ENCODE results near the gene SNX18.
A peak's percentile ranks its signal among the peaks of the same experiment; 100 is the strongest.
"Not testable (repeated sequence)": the region's sequence is repeated elsewhere in the genome, so short reads cannot be mapped to it uniquely, and the experiment has no call there.

Gene SNX18

GRCh38 chr5:54517512-54518145 lies at the start of gene SNX18:
SNX18 (plus strand) TSS chr5:54517759; CDS start chr5:54517953, 194 bp downstream.
- peak; percentile 90 for DNase-seq

- no peak for DNase-seq
Measured at GRCh38 chr5:54469622-54470021, 47.9 kb upstream of the SNX18 start.

- DNase-seq, result no peak
Measured at GRCh38 chr5:54470128-54470527, 47.4 kb upstream of the SNX18 start.

- DNase-seq, result no peak
Measured at GRCh38 chr5:54470677-54471076, 46.9 kb upstream of the SNX18 start.

GRCh38 chr5:54471398-54471797 lies 46.2 kb upstream of the SNX18 start:
- DNase-seq, result no peak

- DNase-seq, result no peak
Measured at GRCh38 chr5:54476682-54477081, 40.9 kb upstream of the SNX18 start.

- no peak for DNase-seq
Measured at GRCh38 chr5:54477941-54478478, 39.5 kb upstream of the SNX18 start.

- DNase-seq, result no peak
Measured at GRCh38 chr5:54480296-54480695, 37.3 kb upstream of the SNX18 start.

- no peak for DNase-seq
Measured at GRCh38 chr5:54484219-54484894, 33.2 kb upstream of the SNX18 start.

GRCh38 chr5:54485659-54486058 lies 31.9 kb upstream of the SNX18 start:
- not testable (repeated sequence) for DNase-seq

GRCh38 chr5:54489648-54489979 lies 27.9 kb upstream of the SNX18 start:
- DNase-seq, result not testable (repeated sequence)

GRCh38 chr5:54491326-54491725 lies 26.2 kb upstream of the SNX18 start:
- no peak for DNase-seq

- no peak for DNase-seq
Measured at GRCh38 chr5:54492178-54492577, 25.4 kb upstream of the SNX18 start.

GRCh38 chr5:54495027-54495426 lies 22.5 kb upstream of the SNX18 start:
- no peak for DNase-seq

- DNase-seq, result no peak
Measured at GRCh38 chr5:54514291-54514690, 3.3 kb upstream of the SNX18 start.

- DNase-seq, result no peak
Measured at GRCh38 chr5:54514841-54515432, 2.6 kb upstream of the SNX18 start.

GRCh38 chr5:54515634-54516033 lies 1.9 kb upstream of the SNX18 start:
- no peak for DNase-seq

GRCh38 chr5:54516051-54516655 lies 1.4 kb upstream of the SNX18 start:
- DNase-seq, result no peak

- DNase-seq, result no peak
Measured at GRCh38 chr5:54517174-54517511, 416 bp upstream of the SNX18 start.

- peak; percentile 45 for DNase-seq
Measured at GRCh38 chr5:54518146-54518817, 723 bp downstream of the SNX18 start.

- no peak for DNase-seq
Measured at GRCh38 chr5:54518818-54519508, 1.4 kb downstream of the SNX18 start.

- no peak for DNase-seq
Measured at GRCh38 chr5:54519509-54519876, 1.9 kb downstream of the SNX18 start.

GRCh38 chr5:54520438-54520846 lies 2.9 kb downstream of the SNX18 start:
- no peak for DNase-seq

Data from NCI-H345 (cell line).